HEK293 (cell line): ENCODE measurements around the gene RNF166.

Experiments used
- CTCF ChIA-PET: fragments of 350-600 bp; formaldehyde crosslinking; extraction: SDS; loops from one replicate; lab custom pipeline; 2021; ENCODE audit warnings: antibody characterized with exemption; lab: Yijun Ruan, JAX
- POLR2A ChIA-PET: fragments of 300-600 bp; formaldehyde crosslinking; extraction: SDS; loops from one replicate; lab custom pipeline; 2020; ENCODE audit warnings: antibody characterized with exemption, inconsistent platforms; lab: Yijun Ruan, JAX
- H3K27ac ChIP-seq: fragments of 200-500 bp; sonication (Bioruptor generic); 2 replicates; pipeline ENCODE4 v1.5.1; 2014; ENCODE audit warnings: low read depth, low read length, control low read depth, inconsistent platforms; ENCODE audit errors: extremely low read depth
- H3K36me3 ChIP-seq, 2 experiments: fragments of 200-500 bp in 1 of 2; sonication (Bioruptor generic) in 1 of 2; 1 replicate in 1 of 2; 2 replicates in 1 of 2; pipeline ENCODE4 v1.5.1; 2014 to 2017; ENCODE audit warnings: inconsistent platforms in 2 of 2, low read length in 2 of 2; ENCODE audit not compliant: control insufficient read depth in 2 of 2, insufficient read depth in 1 of 2
- H3K4me1 ChIP-seq: fragments of 200-500 bp; sonication (Bioruptor generic); 2 replicates; pipeline ENCODE4 v1.5.1; 2014; ENCODE audit warnings: mild to moderate bottlenecking, low read length, inconsistent platforms; ENCODE audit not compliant: control insufficient read depth, insufficient read depth
- H3K4me3 ChIP-seq: 2 replicates; pipeline ENCODE4 v1.5.1; 2011; ENCODE audit warnings: low read depth, mild to moderate bottlenecking, control low read depth, low read length, moderate library complexity
- H3K9me3 ChIP-seq: fragments of 200-500 bp; sonication (Bioruptor generic); 2 replicates; pipeline ENCODE4 v1.5.1; 2014; ENCODE audit warnings: low read depth, low read length, inconsistent platforms; ENCODE audit not compliant: control insufficient read depth, insufficient read depth
- GLI2 ChIP-seq: fragments of 450-650 bp; formaldehyde crosslinking; IDR thresholded peaks from 2 replicates; pipeline ENCODE4; 2017; ENCODE audit warnings: missing biosample characterization, missing genetic modification characterization, low read depth, borderline replicate concordance
- HOXC10 ChIP-seq: sonication (generic); formaldehyde crosslinking; IDR thresholded peaks from 2 replicates; pipeline ENCODE4 v1.8.1; 2023; ENCODE audit warnings: mild to moderate bottlenecking, missing genetic modification reagents
- KLF8 ChIP-seq: fragments of 450-650 bp; formaldehyde crosslinking; IDR thresholded peaks from 2 replicates; pipeline ENCODE4 v1.5.1; 2016; ENCODE audit warnings: missing biosample characterization, missing genetic modification characterization
- SP7 ChIP-seq: fragments of 450-650 bp; formaldehyde crosslinking; IDR thresholded peaks from 2 replicates; pipeline ENCODE4 v1.5.1; 2016; ENCODE audit warnings: missing biosample characterization, missing genetic modification characterization
- YY2 ChIP-seq: fragments of 450-650 bp; formaldehyde crosslinking; IDR thresholded peaks from 2 replicates; pipeline ENCODE4 v1.5.1; 2016; ENCODE audit warnings: missing biosample characterization, missing genetic modification characterization
- ZBTB7A ChIP-seq: fragments of 450-650 bp; formaldehyde crosslinking; IDR thresholded peaks from 2 replicates; pipeline ENCODE4 v1.5.1; 2016; ENCODE audit warnings: low read depth, missing biosample characterization, missing genetic modification characterization
- ZEB2 ChIP-seq: fragments of 450-650 bp; formaldehyde crosslinking; IDR thresholded peaks from 2 replicates; pipeline ENCODE4 v1.5.1; 2016; ENCODE audit warnings: missing biosample characterization, missing genetic modification characterization
- ZNF169 ChIP-seq: fragments of 450-650 bp; formaldehyde crosslinking; IDR thresholded peaks from 2 replicates; pipeline ENCODE4 v1.5.1; 2016; ENCODE audit warnings: missing biosample characterization, missing genetic modification characterization
- ZNF514 ChIP-seq: fragments of 450-650 bp; formaldehyde crosslinking; IDR thresholded peaks from 2 replicates; pipeline ENCODE4 v1.5.1; 2016; ENCODE audit warnings: missing biosample characterization, missing genetic modification characterization
- ZNF521 ChIP-seq: fragments of 450-650 bp; formaldehyde crosslinking; IDR thresholded peaks from 2 replicates; pipeline ENCODE4 v1.5.1; 2017; ENCODE audit warnings: missing biosample characterization, mild to moderate bottlenecking, missing genetic modification characterization
- ZNF544 ChIP-seq: fragments of 450-650 bp; formaldehyde crosslinking; IDR thresholded peaks from 2 replicates; pipeline ENCODE4 v1.5.0; 2017; ENCODE audit warnings: missing biosample characterization, missing genetic modification characterization
- ZNF561 ChIP-seq: fragments of 450-650 bp; IDR thresholded peaks from 2 replicates; pipeline ENCODE4 v1.5.1; 2018; ENCODE audit warnings: missing biosample characterization, missing genetic modification characterization, borderline replicate concordance
- ZNF585B ChIP-seq: fragments of 450-650 bp; formaldehyde crosslinking; IDR thresholded peaks from 2 replicates; pipeline ENCODE4 v1.5.1; 2016; ENCODE audit warnings: missing biosample characterization, missing genetic modification characterization
- ZNF701 ChIP-seq: fragments of 450-650 bp; formaldehyde crosslinking; IDR thresholded peaks from 2 replicates; pipeline ENCODE4 v1.5.1; 2016; ENCODE audit warnings: missing biosample characterization, missing genetic modification characterization
- ZNF707 ChIP-seq: fragments of 450-650 bp; formaldehyde crosslinking; IDR thresholded peaks from 2 replicates; pipeline ENCODE4 v1.5.1; 2016; ENCODE audit warnings: missing biosample characterization, missing genetic modification characterization
- TF ChIP-seq, protein P1 (sequence below): sonication (generic); formaldehyde crosslinking; IDR thresholded peaks from 2 replicates; pipeline ENCODE4 v1.8.1; 2022; ENCODE audit warnings: mild to moderate bottlenecking, moderate library complexity, missing genetic modification reagents
- TF ChIP-seq, protein P2 (sequence below): fragments of 450-650 bp; formaldehyde crosslinking; IDR thresholded peaks from 2 replicates; pipeline ENCODE4 v1.5.1; 2016; ENCODE audit warnings: missing biosample characterization, missing genetic modification characterization, borderline replicate concordance
- TF ChIP-seq, protein P3 (sequence below): fragments of 450-650 bp; formaldehyde crosslinking; IDR thresholded peaks from 2 replicates; pipeline ENCODE4 v1.5.1; 2016; ENCODE audit warnings: missing biosample characterization, missing genetic modification characterization
- TF ChIP-seq, protein P4 (sequence below): fragments of 450-650 bp; formaldehyde crosslinking; IDR thresholded peaks from 2 replicates; pipeline ENCODE4 v1.5.1; 2016; ENCODE audit warnings: missing biosample characterization, missing genetic modification characterization, low read depth
- TF ChIP-seq, protein P5 (sequence below): fragments of 450-650 bp; formaldehyde crosslinking; IDR thresholded peaks from 2 replicates; pipeline ENCODE4 v1.5.1; 2016; ENCODE audit warnings: missing biosample characterization, missing genetic modification characterization

RNF166 gene

DNA sequence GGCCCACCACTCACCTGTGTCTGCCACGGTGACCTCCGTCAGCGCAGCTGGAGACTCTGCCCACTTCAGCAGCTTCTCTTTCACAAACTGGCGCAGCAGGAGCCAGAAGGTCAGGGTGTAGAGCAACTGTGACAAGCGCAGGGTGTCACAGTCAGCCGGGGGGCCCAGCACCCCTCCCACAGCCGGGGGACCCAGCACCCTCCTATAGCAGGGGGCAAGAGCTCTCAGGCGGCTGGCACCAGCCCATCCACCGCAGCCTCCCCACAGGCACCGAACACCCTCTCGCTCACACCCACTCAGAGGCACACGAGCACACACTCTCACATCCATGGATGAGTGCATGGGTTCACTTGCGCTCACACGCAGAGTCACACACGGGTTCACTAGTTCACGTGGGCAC is 28.9 kb upstream of the RNF166 start (continued):
- no peak for TF ChIP-seq SP7 (tag by site-specific recombination)
- TF ChIP-seq, protein P1, sequence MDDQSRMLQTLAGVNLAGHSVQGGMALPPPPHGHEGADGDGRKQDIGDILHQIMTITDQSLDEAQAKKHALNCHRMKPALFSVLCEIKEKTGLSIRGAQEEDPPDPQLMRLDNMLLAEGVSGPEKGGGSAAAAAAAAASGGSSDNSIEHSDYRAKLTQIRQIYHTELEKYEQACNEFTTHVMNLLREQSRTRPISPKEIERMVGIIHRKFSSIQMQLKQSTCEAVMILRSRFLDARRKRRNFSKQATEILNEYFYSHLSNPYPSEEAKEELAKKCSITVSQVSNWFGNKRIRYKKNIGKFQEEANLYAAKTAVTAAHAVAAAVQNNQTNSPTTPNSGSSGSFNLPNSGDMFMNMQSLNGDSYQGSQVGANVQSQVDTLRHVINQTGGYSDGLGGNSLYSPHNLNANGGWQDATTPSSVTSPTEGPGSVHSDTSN (CRISPR knock-in tag) = no peak
- no peak for TF ChIP-seq ZEB2 (tag by site-specific recombination)
- TF ChIP-seq, protein P2, sequence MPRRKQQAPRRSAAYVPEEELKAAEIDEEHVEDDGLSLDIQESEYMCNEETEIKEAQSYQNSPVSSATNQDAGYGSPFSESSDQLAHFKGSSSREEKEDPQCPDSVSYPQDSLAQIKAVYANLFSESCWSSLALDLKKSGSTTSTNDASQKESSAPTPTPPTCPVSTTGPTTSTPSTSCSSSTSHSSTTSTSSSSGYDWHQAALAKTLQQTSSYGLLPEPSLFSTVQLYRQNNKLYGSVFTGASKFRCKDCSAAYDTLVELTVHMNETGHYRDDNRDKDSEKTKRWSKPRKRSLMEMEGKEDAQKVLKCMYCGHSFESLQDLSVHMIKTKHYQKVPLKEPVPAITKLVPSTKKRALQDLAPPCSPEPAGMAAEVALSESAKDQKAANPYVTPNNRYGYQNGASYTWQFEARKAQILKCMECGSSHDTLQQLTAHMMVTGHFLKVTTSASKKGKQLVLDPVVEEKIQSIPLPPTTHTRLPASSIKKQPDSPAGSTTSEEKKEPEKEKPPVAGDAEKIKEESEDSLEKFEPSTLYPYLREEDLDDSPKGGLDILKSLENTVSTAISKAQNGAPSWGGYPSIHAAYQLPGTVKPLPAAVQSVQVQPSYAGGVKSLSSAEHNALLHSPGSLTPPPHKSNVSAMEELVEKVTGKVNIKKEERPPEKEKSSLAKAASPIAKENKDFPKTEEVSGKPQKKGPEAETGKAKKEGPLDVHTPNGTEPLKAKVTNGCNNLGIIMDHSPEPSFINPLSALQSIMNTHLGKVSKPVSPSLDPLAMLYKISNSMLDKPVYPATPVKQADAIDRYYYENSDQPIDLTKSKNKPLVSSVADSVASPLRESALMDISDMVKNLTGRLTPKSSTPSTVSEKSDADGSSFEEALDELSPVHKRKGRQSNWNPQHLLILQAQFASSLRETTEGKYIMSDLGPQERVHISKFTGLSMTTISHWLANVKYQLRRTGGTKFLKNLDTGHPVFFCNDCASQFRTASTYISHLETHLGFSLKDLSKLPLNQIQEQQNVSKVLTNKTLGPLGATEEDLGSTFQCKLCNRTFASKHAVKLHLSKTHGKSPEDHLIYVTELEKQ = no peak

DNA sequence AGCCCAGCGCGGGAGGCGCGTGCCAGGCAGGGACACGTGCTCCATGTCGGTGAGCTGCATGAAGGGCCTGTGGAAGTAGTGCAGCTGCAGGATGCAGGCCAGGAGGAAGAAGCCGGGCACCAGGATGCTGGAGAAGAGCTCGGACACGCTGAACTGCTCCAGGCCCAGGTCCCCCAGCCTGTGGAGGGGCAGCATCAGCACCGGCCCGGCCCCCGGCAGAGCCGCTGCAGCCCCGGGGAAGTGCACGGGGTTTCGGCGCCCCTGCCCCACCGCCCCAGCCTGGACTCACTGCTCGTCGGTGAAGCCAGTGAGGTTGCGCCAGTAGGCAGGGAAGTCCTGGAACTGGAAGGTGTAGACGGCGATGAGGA is 28.1 kb upstream of the RNF166 start:
- TF ChIP-seq ZNF707 = no peak
- no peak for TF ChIP-seq GLI2 (tag by site-specific recombination)
- no peak for TF ChIP-seq ZNF561 (tag by site-specific recombination)
- no peak for TF ChIP-seq YY2 (tag by site-specific recombination)
- no peak for TF ChIP-seq ZNF169 (tag by site-specific recombination)
- TF ChIP-seq ZNF514 (tag by site-specific recombination) = no peak
- TF ChIP-seq ZNF521 (tag by site-specific recombination) = no peak
- TF ChIP-seq, protein P3, sequence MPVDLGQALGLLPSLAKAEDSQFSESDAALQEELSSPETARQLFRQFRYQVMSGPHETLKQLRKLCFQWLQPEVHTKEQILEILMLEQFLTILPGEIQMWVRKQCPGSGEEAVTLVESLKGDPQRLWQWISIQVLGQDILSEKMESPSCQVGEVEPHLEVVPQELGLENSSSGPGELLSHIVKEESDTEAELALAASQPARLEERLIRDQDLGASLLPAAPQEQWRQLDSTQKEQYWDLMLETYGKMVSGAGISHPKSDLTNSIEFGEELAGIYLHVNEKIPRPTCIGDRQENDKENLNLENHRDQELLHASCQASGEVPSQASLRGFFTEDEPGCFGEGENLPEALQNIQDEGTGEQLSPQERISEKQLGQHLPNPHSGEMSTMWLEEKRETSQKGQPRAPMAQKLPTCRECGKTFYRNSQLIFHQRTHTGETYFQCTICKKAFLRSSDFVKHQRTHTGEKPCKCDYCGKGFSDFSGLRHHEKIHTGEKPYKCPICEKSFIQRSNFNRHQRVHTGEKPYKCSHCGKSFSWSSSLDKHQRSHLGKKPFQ (tag by site-specific recombination) = no peak
- no peak for TF ChIP-seq ZNF701 (tag by site-specific recombination)
- Histone ChIP-seq H3K27ac (no peak overlapping the region), H3K4me3 (no peak overlapping the region), H3K9me3 (no peaks in the 10 kb centered on the region), H3K4me1 (no peaks in the 10 kb centered on the region; the same call in 1 of the 2 replicates), H3K36me3 (peaks cover 0 to 59% of the 10 kb centered on the region in 2 experiments; a peak in 1 of 3 replicates)
- ChIA-PET CTCF (interaction anchor here (1.8 kb wide), 1 partner anchor 9 kb away, joined by 7 read pairs; no protein-coding TSS in a partner anchor), POLR2A (interaction anchor here (1.4 to 1.5 kb wide), 2 partner anchors 18 to 50 kb away, joined by 3 read pairs; partner anchors contain the start of gene PIEZO1)

DNA sequence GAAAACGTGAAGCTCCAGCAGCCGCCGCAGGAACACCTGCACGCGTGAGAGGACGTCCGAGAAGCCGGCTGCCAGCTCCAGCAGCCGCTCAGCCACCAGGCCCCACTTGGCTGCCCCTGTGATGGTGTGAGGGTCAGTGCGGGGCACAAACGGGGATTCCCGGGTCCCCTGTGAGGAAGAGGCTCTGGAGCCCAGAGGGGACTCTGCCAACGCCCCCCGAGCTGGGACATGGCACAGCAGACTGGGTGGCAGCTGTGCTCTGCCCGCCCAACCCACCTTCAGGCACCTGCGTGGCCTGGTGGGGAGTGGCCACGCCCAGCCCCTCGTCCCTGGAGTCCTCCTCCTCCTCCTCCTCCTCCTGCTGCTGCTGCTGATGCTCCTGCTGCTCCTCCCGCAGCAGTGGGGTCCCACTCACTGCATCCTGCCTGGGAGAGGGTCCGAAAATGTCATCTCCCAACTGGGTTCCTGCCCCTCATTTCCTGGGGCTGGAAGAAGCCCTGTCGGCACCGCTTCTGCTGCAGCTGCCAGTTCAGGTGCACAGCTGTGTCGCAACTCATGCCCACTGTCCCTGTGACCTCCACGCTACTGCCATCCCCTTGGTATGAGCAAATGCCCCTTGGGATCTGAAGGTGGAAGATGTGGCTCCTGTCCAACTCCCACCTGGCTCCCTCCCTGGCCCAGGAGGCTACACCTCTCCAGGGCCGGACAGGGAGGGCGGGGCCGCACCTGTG is 27.6 kb upstream of the RNF166 start:
- no peaks in the 10 kb centered on the region; the same call in 1 of the 2 replicates for H3K4me1 ChIP-seq
- H3K9me3 ChIP-seq = no peaks in the 10 kb centered on the region
- no peak overlapping the region for H3K27ac ChIP-seq
- ChIA-PET CTCF (interaction anchor here (0.7 to 1.8 kb wide), 3 partner anchors 10 to 433 kb away, joined by 4 to 7 read pairs (median 4); no protein-coding TSS in a partner anchor), POLR2A (interaction anchor here (1.4 to 1.5 kb wide), 2 partner anchors 18 to 51 kb away, joined by 3 read pairs; partner anchors contain the start of gene PIEZO1)
- H3K4me3 ChIP-seq = no peak overlapping the region
- H3K36me3 ChIP-seq = peaks cover 0 to 59% of the 10 kb centered on the region in 2 experiments; a peak in 1 of 3 replicates
- TF ChIP-seq ZNF585B (tag by site-specific recombination) (no peak), HOXC10 (CRISPR knock-in tag) (no peak), KLF8 (tag by site-specific recombination) (no peak), ZBTB7A (tag by site-specific recombination) (no peak), ZNF544 (tag by site-specific recombination) (no peak)
- TF ChIP-seq, protein P4, sequence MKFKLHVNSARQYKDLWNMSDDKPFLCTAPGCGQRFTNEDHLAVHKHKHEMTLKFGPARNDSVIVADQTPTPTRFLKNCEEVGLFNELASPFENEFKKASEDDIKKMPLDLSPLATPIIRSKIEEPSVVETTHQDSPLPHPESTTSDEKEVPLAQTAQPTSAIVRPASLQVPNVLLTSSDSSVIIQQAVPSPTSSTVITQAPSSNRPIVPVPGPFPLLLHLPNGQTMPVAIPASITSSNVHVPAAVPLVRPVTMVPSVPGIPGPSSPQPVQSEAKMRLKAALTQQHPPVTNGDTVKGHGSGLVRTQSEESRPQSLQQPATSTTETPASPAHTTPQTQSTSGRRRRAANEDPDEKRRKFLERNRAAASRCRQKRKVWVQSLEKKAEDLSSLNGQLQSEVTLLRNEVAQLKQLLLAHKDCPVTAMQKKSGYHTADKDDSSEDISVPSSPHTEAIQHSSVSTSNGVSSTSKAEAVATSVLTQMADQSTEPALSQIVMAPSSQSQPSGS (tag by site-specific recombination) = no peak
- TF ChIP-seq, protein P5, sequence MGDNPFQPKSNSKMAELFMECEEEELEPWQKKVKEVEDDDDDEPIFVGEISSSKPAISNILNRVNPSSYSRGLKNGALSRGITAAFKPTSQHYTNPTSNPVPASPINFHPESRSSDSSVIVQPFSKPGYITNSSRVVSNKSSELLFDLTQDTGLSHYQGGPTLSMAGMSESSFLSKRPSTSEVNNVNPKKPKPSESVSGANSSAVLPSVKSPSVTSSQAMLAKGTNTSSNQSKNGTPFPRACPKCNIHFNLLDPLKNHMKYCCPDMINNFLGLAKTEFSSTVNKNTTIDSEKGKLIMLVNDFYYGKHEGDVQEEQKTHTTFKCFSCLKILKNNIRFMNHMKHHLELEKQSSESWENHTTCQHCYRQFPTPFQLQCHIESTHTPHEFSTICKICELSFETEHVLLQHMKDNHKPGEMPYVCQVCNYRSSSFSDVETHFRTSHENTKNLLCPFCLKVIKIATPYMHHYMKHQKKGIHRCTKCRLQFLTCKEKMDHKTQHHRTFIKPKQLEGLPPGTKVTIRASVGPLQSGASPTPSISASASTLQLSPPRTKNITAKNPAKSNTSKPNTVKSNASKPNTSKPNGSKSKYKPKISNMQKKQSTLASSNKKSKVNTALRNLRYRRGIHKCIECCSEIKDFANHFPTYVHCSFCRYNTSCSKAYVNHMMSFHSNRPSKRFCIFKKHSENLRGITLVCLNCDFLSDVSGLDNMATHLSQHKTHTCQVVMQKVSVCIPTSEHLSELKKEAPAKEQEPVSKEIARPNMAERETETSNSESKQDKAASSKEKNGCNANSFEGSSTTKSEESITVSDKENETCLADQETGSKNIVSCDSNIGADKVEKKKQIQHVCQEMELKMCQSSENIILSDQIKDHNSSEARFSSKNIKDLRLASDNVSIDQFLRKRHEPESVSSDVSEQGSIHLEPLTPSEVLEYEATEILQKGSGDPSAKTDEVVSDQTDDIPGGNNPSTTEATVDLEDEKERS (tag by site-specific recombination) = no peak
